ACHN (cell line): Measurements from ENCODE around the gene RBM19.

Experiments used
- DNase-seq: peaks from one replicate; pipeline ENCODE4 v3.0.0-alpha.2; 2015
- in situ Hi-C: cut with HindIII; loops from 2 replicates; pipeline ENCODE4 v1.10.0; 2017; ENCODE audit warnings: low sequenced_read_pairs, low pct_ligation_motif_present, low pct_unique_long_range_greater_than_20kb

Gene RBM19

GRCh38 chr12:113939867-113940266 is 26.3 kb downstream of the RBM19 start:
- in situ Hi-C loops = no loop called here
- DNase-seq = no peak

DNA sequence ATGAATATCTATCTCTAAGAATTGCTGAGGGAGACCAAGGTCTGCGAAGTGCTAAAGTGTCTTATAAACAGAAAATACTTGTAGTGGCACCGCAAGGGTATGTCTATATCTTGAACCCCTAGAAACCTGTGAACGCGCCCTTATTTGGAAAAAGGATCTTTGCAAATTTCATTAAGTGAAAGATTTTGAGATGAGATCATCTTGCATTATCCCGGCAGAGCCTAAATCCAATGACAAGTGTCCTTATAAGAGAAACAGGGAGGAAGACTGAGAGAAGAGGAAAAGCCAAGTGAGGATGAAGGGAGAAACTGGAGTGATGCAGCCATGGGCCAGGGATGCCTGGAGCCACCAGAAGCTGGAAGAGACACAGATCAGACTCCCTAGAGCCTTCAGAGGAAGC is 27.7 kb downstream of the RBM19 start:
- no peak for DNase-seq
- in situ Hi-C loops = no loop called here

- in situ Hi-C loops = no loop called here
- no peak for DNase-seq
These were observed 29.7 kb downstream of the RBM19 start for GRCh38 chr12:113936460-113936859.

- DNase-seq = no peak
- in situ Hi-C loops = no loop called here
These were observed 30.7 kb downstream of the RBM19 start for GRCh38 chr12:113935459-113935858.

GRCh38 chr12:113934946-113935345 is 31.2 kb downstream of the RBM19 start:
- no peak for DNase-seq
- in situ Hi-C loops = no loop called here

- in situ Hi-C loops = no loop called here
- DNase-seq = no peak
These were observed 31.9 kb downstream of the RBM19 start for GRCh38 chr12:113934060-113934814.

- in situ Hi-C loops = no loop called here
- no peak for DNase-seq
These were observed 32.8 kb downstream of the RBM19 start for GRCh38 chr12:113933201-113933786.

DNA sequence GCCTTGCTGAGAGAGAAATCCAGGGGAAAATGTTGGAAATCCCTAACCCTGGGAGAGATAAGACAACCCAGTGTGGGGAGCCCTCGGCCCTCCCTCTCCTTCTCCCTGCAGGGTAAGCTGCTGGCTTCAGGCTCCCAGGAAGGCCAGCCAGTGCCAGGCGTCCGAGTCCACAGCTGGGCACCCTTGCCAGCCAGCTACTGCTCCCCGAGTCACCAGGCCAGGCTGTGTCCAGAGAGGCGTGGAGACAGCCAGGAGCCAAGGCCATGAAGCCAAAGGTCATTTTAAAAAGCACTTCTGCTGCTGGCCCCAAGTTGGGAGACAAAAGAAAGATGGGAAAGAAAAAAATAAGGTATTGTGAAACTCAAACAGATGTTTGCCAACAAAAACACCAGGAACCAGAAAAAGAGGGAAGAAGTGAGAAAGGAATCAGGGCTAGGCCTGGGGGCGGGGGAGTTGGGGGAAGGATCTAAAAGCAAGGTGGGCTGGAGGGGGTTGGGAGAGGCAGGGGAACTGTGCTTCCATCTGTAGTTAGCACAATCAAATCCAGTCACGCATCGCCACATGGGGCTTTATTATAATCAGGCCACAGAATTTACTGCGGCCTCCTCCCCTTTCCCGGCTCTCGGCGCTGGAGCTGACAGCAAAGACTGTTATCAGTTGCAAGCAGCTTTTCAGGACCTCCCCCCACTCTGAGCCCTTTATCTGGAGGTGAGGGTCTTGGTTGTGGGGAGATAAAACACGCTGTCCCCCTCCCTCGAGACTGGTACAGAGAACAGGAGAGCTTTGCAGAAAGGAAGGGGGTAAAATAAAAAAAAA is 33.5 kb downstream of the RBM19 start:
- DNase-seq = no peak
- in situ Hi-C loops = no loop called here

DNA sequence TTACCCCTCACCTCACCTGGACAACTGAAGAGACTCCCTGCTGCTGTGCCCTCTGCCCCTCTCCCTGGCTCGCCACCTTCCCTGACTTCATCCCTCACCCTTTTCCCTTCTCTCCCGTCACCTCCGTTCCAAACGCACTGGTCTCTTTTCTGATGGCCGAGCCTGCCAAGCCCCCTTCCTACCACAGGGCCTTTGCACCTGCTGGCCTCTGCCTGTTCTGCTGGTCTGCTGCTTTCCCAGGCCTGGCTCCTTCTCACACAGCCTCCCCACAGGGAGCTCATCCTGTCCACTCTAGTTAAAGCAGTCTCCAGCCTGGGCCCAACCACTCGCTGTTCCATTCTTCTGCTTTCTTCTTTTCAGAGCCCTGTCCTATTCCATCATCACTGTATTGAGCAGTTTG is 34.6 kb downstream of the RBM19 start:
- in situ Hi-C loops = no loop called here
- no peak for DNase-seq

DNA sequence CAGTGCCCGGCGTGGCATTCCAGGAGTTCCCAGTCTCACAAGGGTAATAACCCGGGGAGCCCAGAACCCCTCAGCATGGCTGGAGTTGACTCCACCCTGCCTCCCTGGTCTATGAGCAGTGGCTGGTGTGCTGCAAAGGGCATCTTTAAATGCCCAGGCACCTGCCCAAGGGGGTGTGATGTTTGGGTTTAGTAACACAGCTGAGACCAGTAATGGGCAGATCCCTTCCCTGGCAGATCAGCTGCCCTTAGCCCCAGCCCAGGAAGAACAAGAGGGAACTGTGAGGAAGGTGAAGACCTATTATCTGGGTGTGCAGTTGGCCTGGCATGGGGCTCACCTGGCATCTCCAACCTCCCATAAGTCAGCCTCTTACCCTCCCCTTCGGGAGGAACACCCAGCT is 35.9 kb downstream of the RBM19 start:
- in situ Hi-C loops = no loop called here
- no peak for DNase-seq

- in situ Hi-C loops = no loop called here
- no peak for DNase-seq
These were observed 36.7 kb downstream of the RBM19 start for GRCh38 chr12:113929312-113929989.

- DNase-seq = no peak
- in situ Hi-C loops = no loop called here
These were observed 39.3 kb downstream of the RBM19 start for GRCh38 chr12:113926788-113927187.

- no peak for DNase-seq
- in situ Hi-C loops = no loop called here
These were observed 41.8 kb downstream of the RBM19 start for GRCh38 chr12:113924341-113924740.

DNA sequence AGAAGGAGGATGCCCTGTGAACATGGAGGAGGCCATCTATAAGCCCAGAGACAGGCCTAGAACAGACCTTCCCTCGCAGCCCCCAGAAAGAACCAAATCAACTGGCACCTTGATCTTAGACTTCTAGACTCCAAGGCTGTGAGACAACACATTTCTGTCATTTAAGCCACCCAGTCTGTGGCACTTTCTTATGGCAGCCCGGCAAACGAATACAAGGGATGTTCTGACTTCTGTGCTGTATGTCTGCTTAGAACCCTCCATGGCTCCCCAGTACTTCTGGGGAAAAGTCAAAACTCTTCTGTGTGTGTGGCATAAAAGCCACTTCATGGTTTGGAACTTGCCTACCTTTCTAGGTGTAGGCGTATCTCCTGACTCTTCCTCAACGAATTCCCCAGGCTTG is 42.9 kb downstream of the RBM19 start:
- DNase-seq = no peak
- in situ Hi-C loops = no loop called here

- in situ Hi-C loops = no loop called here
- DNase-seq = no peak
These were observed 44.7 kb downstream of the RBM19 start for GRCh38 chr12:113921430-113921829.

- in situ Hi-C loops = no loop called here
- DNase-seq = no peak
These were observed 46.3 kb downstream of the RBM19 start for GRCh38 chr12:113919791-113920190.

GRCh38 chr12:113918306-113918705 is 47.8 kb downstream of the RBM19 start:
- no peak for DNase-seq
- in situ Hi-C loops = no loop called here

DNA sequence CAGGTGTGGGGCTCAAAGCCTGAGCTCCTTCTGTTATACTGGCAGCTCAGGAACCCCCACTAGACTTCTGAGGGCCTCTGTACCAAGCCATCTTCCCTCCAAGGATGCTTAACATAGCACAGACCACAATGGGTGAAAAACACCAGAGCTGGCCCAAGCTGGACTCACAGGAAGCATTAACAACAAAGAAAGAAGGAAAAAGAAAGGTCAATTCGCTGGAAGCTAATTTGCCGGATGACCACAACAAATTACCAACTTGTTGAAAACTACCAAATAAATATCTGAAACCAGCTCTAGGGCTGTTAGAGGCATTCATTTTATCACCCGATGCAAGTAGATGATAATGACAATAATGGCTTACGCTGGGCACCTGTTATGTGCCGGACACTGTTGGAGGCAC is 48.7 kb downstream of the RBM19 start:
- no peak for DNase-seq
- in situ Hi-C loops = no loop called here

DNA sequence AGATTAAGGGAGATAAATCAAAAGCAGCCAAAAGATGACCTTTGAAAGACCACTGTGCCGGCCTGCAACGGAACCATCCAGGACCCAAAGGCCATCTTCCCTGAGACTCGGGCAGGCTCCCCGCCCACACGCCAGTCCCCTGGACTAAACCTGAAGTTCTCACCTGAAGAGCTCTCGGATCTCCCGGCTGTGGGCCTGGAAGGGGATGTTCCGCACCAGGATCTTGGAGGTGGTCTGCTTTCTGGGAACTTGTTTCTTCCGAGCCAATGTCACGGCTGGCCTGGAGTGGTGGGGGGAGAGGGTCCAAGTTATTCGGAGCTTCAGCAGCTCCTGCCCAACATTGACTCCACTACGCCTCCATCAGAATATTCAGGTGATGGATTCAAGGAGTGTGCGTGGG is 51.3 kb downstream of the RBM19 start:
- in situ Hi-C loops = no loop called here
- DNase-seq = no peak
